Fibroblast of mammary gland (primary cell): ENCODE measurements around the gene NDUFAF8.

Experiments used
- DNase-seq: peaks from one replicate; pipeline ENCODE4 v3.0.0-alpha.2; 2010; ENCODE audit warnings: low read depth
- H3K4me3 ChIP-seq: 2 replicates; pipeline ENCODE4 v1.5.1; 2011; ENCODE audit warnings: low read depth, mild to moderate bottlenecking, low read length, moderate library complexity; ENCODE audit not compliant: control insufficient read depth
- CTCF ChIP-seq: conservative IDR thresholded peaks from 2 replicates; pipeline ENCODE4 v1.5.1; 2011; ENCODE audit warnings: low read depth, low read length, inconsistent platforms; ENCODE audit not compliant: control insufficient read depth, insufficient read depth

The NDUFAF8 gene

GRCh38 chr17:81207610-81208581, 31.2 kb upstream of the NDUFAF8 start:
- TF ChIP-seq CTCF: no peak

GRCh38 chr17:81208651-81209050, 30.5 kb upstream of the NDUFAF8 start:
- TF ChIP-seq CTCF: no peak
- H3K4me3 ChIP-seq: no peak overlapping the region
- DNase-seq: no peak

More at GRCh38 chr17:81207610-81208581, 31.2 kb upstream of the NDUFAF8 start:
- DNase-seq: no peak
- no peak overlapping the region for H3K4me3 ChIP-seq

- DNase-seq: no peak
- TF ChIP-seq CTCF: no peak
- H3K4me3 ChIP-seq: no peak overlapping the region
These were observed 30.0 kb upstream of the NDUFAF8 start for GRCh38 chr17:81209141-81209540.

- no peak overlapping the region for H3K4me3 ChIP-seq
- DNase-seq: no peak
- TF ChIP-seq CTCF: no peak
These were observed 28.7 kb upstream of the NDUFAF8 start for GRCh38 chr17:81210466-81210865.

- H3K4me3 ChIP-seq: no peak overlapping the region
- TF ChIP-seq CTCF: no peak
These were observed 28.2 kb upstream of the NDUFAF8 start for GRCh38 chr17:81210868-81211267.

GRCh38 chr17:81212365-81212764, 26.8 kb upstream of the NDUFAF8 start:
- H3K4me3 ChIP-seq: no peak overlapping the region
- no peak for TF ChIP-seq CTCF
- no peak for DNase-seq

More at GRCh38 chr17:81210868-81211267, 28.2 kb upstream of the NDUFAF8 start:
- DNase-seq: peak; percentile 34
